ENCODE measurements around the gene TMX4. TPM values are rescaled to one million over a fixed set of nuclear protein-coding genes. Genes with fewer than 3 reads are reported as not detected.

TMX4 gene
- total and polyA plus RNA-seq, 2 experiments from 2014 or later, result 27.5 to 50.5 TPM

DNA sequence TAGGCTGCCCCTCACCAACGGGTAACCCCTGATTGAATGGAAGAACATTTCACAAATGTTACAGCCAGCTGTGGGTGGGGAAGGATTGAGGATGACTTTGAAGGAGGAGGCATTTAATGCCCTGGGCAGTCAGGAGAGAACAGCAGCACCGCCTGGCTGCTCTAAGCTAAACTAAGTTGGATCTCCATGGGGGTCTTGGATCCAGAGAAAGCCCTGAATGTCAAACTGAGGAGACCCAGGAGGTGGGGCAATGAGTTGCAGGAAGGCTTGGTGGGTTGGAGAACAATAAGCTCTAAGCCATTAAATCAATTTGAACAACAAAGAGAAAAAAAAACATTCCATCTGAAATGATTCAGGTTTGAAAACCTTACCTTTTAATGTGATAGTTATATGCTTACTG, 35.4 kb downstream of the TMX4 start:
- H3K36me3 ChIP-seq (replicated peaks; ENCODE audit: insufficient read depth, low read depth), result no peaks in the 10 kb centered on the region
- no peak for TF ChIP-seq EZH2phosphoT487 (IDR thresholded peaks at IDR 0.05; ENCODE audit: low read depth, severe bottlenecking, unreplicated experiment)
- TF ChIP-seq EZH2 (IDR thresholded peaks at IDR 0.05; ENCODE audit: borderline replicate concordance), result no peak
- TF ChIP-seq, protein P1, sequence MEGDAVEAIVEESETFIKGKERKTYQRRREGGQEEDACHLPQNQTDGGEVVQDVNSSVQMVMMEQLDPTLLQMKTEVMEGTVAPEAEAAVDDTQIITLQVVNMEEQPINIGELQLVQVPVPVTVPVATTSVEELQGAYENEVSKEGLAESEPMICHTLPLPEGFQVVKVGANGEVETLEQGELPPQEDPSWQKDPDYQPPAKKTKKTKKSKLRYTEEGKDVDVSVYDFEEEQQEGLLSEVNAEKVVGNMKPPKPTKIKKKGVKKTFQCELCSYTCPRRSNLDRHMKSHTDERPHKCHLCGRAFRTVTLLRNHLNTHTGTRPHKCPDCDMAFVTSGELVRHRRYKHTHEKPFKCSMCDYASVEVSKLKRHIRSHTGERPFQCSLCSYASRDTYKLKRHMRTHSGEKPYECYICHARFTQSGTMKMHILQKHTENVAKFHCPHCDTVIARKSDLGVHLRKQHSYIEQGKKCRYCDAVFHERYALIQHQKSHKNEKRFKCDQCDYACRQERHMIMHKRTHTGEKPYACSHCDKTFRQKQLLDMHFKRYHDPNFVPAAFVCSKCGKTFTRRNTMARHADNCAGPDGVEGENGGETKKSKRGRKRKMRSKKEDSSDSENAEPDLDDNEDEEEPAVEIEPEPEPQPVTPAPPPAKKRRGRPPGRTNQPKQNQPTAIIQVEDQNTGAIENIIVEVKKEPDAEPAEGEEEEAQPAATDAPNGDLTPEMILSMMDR (IDR thresholded peaks at IDR 0.05; ENCODE audit: poor library complexity), result no peak

DNA sequence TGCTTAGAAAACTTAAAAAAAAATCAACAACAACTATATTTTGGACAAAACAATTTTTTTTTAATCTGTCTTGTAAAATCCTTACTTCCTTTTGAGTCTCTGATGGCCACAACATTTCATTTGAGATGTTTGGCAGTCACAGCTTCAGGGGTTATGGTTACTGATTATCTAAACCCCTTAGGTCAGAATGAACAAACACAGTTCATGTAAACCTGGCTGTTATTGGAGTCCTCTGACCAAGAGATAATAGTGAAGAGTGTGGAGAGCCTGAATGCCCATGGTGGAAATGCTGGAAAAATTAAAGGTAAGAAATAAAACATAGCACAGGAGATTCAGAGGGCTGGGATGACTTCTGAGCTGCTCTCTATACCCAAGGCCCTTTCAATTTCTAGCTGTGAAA, 38.2 kb downstream of the TMX4 start:
- no peak overlapping the region for H3K27ac ChIP-seq
- H2AFZ ChIP-seq, result no peak overlapping the region
- H3K27me3 ChIP-seq, result no peaks in the 10 kb centered on the region
- H3K9me2 ChIP-seq (replicated peaks; ENCODE audit: insufficient read depth), result no peaks in the 10 kb centered on the region
- H3K36me3 ChIP-seq (replicated peaks; ENCODE audit: insufficient read depth, low read depth), result no peaks in the 10 kb centered on the region
- no peaks in the 10 kb centered on the region for H4K20me1 ChIP-seq (ENCODE audit: insufficient read depth, poor library complexity, severe bottlenecking)
- no peak for DNase-seq (ENCODE audit: low spot score)
- no peaks in the 10 kb centered on the region for H3K9me3 ChIP-seq (ENCODE audit: low read depth)
- H3K4me1 ChIP-seq (ENCODE audit: insufficient read depth), result no peaks in the 10 kb centered on the region
- no peak for TF ChIP-seq EZH2phosphoT487 (IDR thresholded peaks at IDR 0.05; ENCODE audit: low read depth, severe bottlenecking, unreplicated experiment)
- TF ChIP-seq, protein P1 (IDR thresholded peaks at IDR 0.05; ENCODE audit: poor library complexity), result no peak
- TF ChIP-seq EZH2 (IDR thresholded peaks at IDR 0.05; ENCODE audit: borderline replicate concordance), result no peak
- H3K4me2 ChIP-seq, result no peak overlapping the region
- no peak overlapping the region for H3K4me3 ChIP-seq
- no peaks in the 10 kb centered on the region for H3K79me2 ChIP-seq

More for the DNA sequence above, 35.4 kb downstream of the TMX4 start:
- Histone ChIP-seq H3K4me3 (no peak overlapping the region), H3K79me2 (no peaks in the 10 kb centered on the region), H4K20me1 (ENCODE audit: insufficient read depth, poor library complexity, severe bottlenecking) (no peaks in the 10 kb centered on the region), H3K9me3 (ENCODE audit: low read depth) (no peaks in the 10 kb centered on the region), H2AFZ (no peak overlapping the region), H3K4me1 (ENCODE audit: insufficient read depth) (no peaks in the 10 kb centered on the region), H3K27me3 (no peaks in the 10 kb centered on the region), H3K4me2 (no peak overlapping the region), H3K27ac (no peak overlapping the region), H3K9me2 (replicated peaks; ENCODE audit: insufficient read depth) (no peaks in the 10 kb centered on the region)
- DNase-seq (ENCODE audit: low spot score), result no peak
- WGBS (ENCODE audit: low lambda C conversion rate, missing lambda C conversion rate), result 84% methylated on average over 2 of the region's 2 CpGs

DNA sequence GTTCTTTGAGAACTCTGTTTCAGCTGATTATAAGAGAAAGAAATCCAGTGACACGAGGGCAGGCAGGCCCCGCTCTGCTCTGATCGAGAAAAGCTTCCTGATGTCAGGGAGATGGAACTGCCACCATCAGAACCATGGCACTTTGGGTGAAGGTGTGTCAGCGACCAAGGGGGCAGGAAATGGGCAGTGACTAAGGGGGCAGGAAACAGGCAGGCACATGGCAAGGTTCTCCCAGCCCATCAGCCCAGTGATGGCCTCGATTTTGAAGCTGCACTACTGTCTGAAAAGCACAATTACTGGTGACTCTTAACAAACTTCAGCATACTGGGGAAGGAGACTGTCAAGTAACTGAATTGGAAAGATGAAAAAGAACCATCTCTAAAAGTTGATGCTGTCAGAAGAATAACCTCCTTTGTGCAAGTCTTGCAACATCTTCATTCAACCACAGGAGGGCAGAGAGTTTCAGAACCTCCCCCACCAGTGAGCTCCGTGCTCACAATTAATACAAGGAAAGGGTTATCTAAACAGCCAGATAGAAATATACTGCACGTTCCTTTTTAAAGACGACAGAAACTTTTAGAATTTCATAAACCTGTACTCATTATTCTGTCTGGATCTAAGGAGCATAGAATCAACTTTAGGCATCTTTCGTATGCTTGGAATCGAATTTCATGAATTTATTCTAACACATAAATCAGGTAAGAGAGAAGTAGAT, 39.1 kb downstream of the TMX4 start:
- Histone ChIP-seq H3K27ac (no peak overlapping the region), H3K4me3 (no peak overlapping the region), H3K36me3 (replicated peaks; ENCODE audit: insufficient read depth, low read depth) (no peaks in the 10 kb centered on the region), H3K4me2 (no peak overlapping the region), H3K9me3 (ENCODE audit: low read depth) (no peaks in the 10 kb centered on the region), H4K20me1 (ENCODE audit: insufficient read depth, poor library complexity, severe bottlenecking) (no peaks in the 10 kb centered on the region), H2AFZ (no peak overlapping the region), H3K79me2 (no peaks in the 10 kb centered on the region), H3K4me1 (ENCODE audit: insufficient read depth) (no peaks in the 10 kb centered on the region), H3K9me2 (replicated peaks; ENCODE audit: insufficient read depth) (no peaks in the 10 kb centered on the region), H3K27me3 (no peaks in the 10 kb centered on the region)
- TF ChIP-seq, protein P1 (IDR thresholded peaks at IDR 0.05; ENCODE audit: poor library complexity), result peak; percentile 47
- TF ChIP-seq EZH2phosphoT487 (IDR thresholded peaks at IDR 0.05; ENCODE audit: low read depth, severe bottlenecking, unreplicated experiment), result no peak
- no peak for TF ChIP-seq EZH2 (IDR thresholded peaks at IDR 0.05; ENCODE audit: borderline replicate concordance)
- DNase-seq (ENCODE audit: low spot score), result peak; percentile 66
- WGBS (ENCODE audit: low lambda C conversion rate, missing lambda C conversion rate), result 71% methylated on average over 10 of the region's 10 CpGs
